SK-N-SH treated with all-trans-retinoic acid at 6 μM for 48 hours (cell line): Measurements from ENCODE around the gene RBM47.

ENCODE experiments used
- ARNTL ChIP-seq: fragments of 450-650 bp; formaldehyde crosslinking; IDR thresholded peaks from 2 replicates; pipeline ENCODE4 v1.5.0; 2020; ENCODE audit warnings: low read depth, mild to moderate bottlenecking, moderate library complexity, borderline replicate concordance
- CSDC2 ChIP-seq: fragments of 250-450 bp; sonication (Bioruptor Pico); IDR thresholded peaks from 2 replicates; pipeline ENCODE4 v1.5.0; 2020; ENCODE audit warnings: mild to moderate bottlenecking, moderate library complexity
- GLIS3 ChIP-seq: fragments of 250-450 bp; sonication (Bioruptor Pico); IDR thresholded peaks from 2 replicates; pipeline ENCODE4 v1.5.0; 2020; ENCODE audit warnings: mild to moderate bottlenecking, moderate library complexity
- ISL1 ChIP-seq: fragments of 250-450 bp; sonication (Bioruptor Pico); IDR thresholded peaks from 2 replicates; pipeline ENCODE4 v2.1.2; 2022; ENCODE audit warnings: mild to moderate bottlenecking, moderate library complexity
- OSR1 ChIP-seq: fragments of 250-450 bp; sonication (Bioruptor Pico); IDR thresholded peaks from 2 replicates; pipeline ENCODE4 v1.8.0; 2022; ENCODE audit warnings: moderate library complexity, mild to moderate bottlenecking, inconsistent platforms
- PATZ1 ChIP-seq: fragments of 250-450 bp; sonication (Bioruptor Pico); IDR thresholded peaks from 2 replicates; pipeline ENCODE4 v1.8.0; 2020; ENCODE audit warnings: mild to moderate bottlenecking, moderate library complexity, borderline replicate concordance
- PPARA ChIP-seq: fragments of 250-450 bp; sonication (Bioruptor Pico); IDR thresholded peaks from 2 replicates; pipeline ENCODE4 v1.5.0; 2020; ENCODE audit warnings: mild to moderate bottlenecking, borderline replicate concordance
- TCF4 ChIP-seq: fragments of 250-450 bp; sonication (Bioruptor Pico); IDR thresholded peaks from 2 replicates; pipeline ENCODE4 v1.8.0; 2021; ENCODE audit warnings: mild to moderate bottlenecking, moderate library complexity, borderline replicate concordance
- ZFP3 ChIP-seq: fragments of 250-450 bp; sonication (Bioruptor Pico); IDR thresholded peaks from 2 replicates; pipeline ENCODE4 v1.5.0; 2020; ENCODE audit warnings: mild to moderate bottlenecking, moderate library complexity
- TF ChIP-seq, protein P1 (sequence below): fragments of 250-450 bp; sonication (Bioruptor Pico); IDR thresholded peaks from 2 replicates; pipeline ENCODE4 v1.5.1; 2020; ENCODE audit warnings: low read depth, mild to moderate bottlenecking, moderate library complexity
- TF ChIP-seq, protein P2 (sequence below): fragments of 250-450 bp; sonication (Bioruptor Pico); IDR thresholded peaks from 2 replicates; pipeline ENCODE4 v1.5.0; 2020; ENCODE audit warnings: mild to moderate bottlenecking, moderate library complexity

GRCh38 chr4:40481977-40482376, 147.7 kb downstream of the RBM47 start:
- TF ChIP-seq ZFP3 (CRISPR knock-in tag) (no peak), OSR1 (no peak), GLIS3 (CRISPR knock-in tag) (no peak), PATZ1 (CRISPR knock-in tag) (no peak), ARNTL (CRISPR knock-in tag) (no peak), TCF4 (CRISPR knock-in tag) (no peak), CSDC2 (CRISPR knock-in tag) (no peak), ISL1 (CRISPR knock-in tag) (no peak), PPARA (no peak)
- TF ChIP-seq, protein P1, sequence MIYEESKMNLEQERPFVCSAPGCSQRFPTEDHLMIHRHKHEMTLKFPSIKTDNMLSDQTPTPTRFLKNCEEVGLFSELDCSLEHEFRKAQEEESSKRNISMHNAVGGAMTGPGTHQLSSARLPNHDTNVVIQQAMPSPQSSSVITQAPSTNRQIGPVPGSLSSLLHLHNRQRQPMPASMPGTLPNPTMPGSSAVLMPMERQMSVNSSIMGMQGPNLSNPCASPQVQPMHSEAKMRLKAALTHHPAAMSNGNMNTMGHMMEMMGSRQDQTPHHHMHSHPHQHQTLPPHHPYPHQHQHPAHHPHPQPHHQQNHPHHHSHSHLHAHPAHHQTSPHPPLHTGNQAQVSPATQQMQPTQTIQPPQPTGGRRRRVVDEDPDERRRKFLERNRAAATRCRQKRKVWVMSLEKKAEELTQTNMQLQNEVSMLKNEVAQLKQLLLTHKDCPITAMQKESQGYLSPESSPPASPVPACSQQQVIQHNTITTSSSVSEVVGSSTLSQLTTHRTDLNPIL (CRISPR knock-in tag), result no peak
- TF ChIP-seq, protein P2, sequence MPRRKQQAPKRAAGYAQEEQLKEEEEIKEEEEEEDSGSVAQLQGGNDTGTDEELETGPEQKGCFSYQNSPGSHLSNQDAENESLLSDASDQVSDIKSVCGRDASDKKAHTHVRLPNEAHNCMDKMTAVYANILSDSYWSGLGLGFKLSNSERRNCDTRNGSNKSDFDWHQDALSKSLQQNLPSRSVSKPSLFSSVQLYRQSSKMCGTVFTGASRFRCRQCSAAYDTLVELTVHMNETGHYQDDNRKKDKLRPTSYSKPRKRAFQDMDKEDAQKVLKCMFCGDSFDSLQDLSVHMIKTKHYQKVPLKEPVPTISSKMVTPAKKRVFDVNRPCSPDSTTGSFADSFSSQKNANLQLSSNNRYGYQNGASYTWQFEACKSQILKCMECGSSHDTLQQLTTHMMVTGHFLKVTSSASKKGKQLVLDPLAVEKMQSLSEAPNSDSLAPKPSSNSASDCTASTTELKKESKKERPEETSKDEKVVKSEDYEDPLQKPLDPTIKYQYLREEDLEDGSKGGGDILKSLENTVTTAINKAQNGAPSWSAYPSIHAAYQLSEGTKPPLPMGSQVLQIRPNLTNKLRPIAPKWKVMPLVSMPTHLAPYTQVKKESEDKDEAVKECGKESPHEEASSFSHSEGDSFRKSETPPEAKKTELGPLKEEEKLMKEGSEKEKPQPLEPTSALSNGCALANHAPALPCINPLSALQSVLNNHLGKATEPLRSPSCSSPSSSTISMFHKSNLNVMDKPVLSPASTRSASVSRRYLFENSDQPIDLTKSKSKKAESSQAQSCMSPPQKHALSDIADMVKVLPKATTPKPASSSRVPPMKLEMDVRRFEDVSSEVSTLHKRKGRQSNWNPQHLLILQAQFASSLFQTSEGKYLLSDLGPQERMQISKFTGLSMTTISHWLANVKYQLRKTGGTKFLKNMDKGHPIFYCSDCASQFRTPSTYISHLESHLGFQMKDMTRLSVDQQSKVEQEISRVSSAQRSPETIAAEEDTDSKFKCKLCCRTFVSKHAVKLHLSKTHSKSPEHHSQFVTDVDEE, result no peak
